Measurements from ENCODE around the gene STX3. TPM values are rescaled to one million over a fixed set of nuclear protein-coding genes. Genes with fewer than 3 reads are reported as not detected.

Gene STX3
- polyA plus RNA-seq, 2 of the 4 experiments (the other 2 are of a cell fraction) = 15.2 to 15.4 TPM

GRCh38 chr11:59716051-59716450 is 39.1 kb upstream of the STX3 start:
- TF ChIP-seq POLR2AphosphoS2 (conservative IDR thresholded peaks at IDR 0.05; ENCODE audit: low read length) = no peak
- TF ChIP-seq FOSB (CRISPR knock-in tag; IDR thresholded peaks at IDR 0.05) = no peak
- no peak for TF ChIP-seq HOXB13 (CRISPR knock-in tag; IDR thresholded peaks at IDR 0.05; ENCODE audit: low read depth)
- TF ChIP-seq ATOH8 (CRISPR knock-in tag; IDR thresholded peaks at IDR 0.05; ENCODE audit: low read depth) = no peak
- no peak for TF ChIP-seq ESRRA (IDR thresholded peaks at IDR 0.05; ENCODE audit: borderline replicate concordance, low read length)
- TF ChIP-seq ELK1 (IDR thresholded peaks at IDR 0.05; ENCODE audit: low read depth, low read length) = no peak
- no peak for TF ChIP-seq CHD4 (IDR thresholded peaks at IDR 0.05; ENCODE audit: borderline replicate concordance)
- no peak for TF ChIP-seq EHMT2 (IDR thresholded peaks at IDR 0.05; ENCODE audit: low read depth)
- TF ChIP-seq MAX (IDR thresholded peaks at IDR 0.05) = no peak
- TF ChIP-seq MYC (IDR thresholded peaks at IDR 0.05; ENCODE audit: borderline replicate concordance, low read length) = no peak
- no peak for TF ChIP-seq KDM1A (IDR thresholded peaks at IDR 0.05; ENCODE audit: low read depth)
- TF ChIP-seq CBX2 (IDR thresholded peaks at IDR 0.05; ENCODE audit: borderline replicate concordance, low read depth) = no peak
- no peak for TF ChIP-seq TP53 (CRISPR knock-in tag; IDR thresholded peaks at IDR 0.05)
- TF ChIP-seq ZNF302 (CRISPR knock-in tag; IDR thresholded peaks at IDR 0.05) = no peak
- TF ChIP-seq ZSCAN20 (CRISPR knock-in tag; IDR thresholded peaks at IDR 0.05) = no peak
- no peak for TF ChIP-seq RARB (CRISPR knock-in tag; IDR thresholded peaks at IDR 0.05)
- no peak for TF ChIP-seq E2F6 (IDR thresholded peaks at IDR 0.05; ENCODE audit: borderline replicate concordance, low read depth)
- no peak for TF ChIP-seq POLR2A (IDR thresholded peaks at IDR 0.05; ENCODE audit: low read length)
- TF ChIP-seq ZC3H11A (IDR thresholded peaks at IDR 0.05) = no peak
- TF ChIP-seq SMC3 (IDR thresholded peaks at IDR 0.05) = no peak
- Histone ChIP-seq H3K4me3 (no peak overlapping the region), H3K4me2 (no peak overlapping the region), H3K9me3 (no peaks in the 10 kb centered on the region), H3K4me1 (no peaks in the 10 kb centered on the region), H3K27ac (no peak overlapping the region)
- no peak for FAIRE-seq
- POLR2A ChIA-PET = no interaction called here
- DNase-seq (ENCODE audit: low read depth in 1 of 2, low spot score in 1 of 2) = no peak
- 65% methylated on average over 3 of the region's 3 CpGs for WGBS (ENCODE audit: missing lambda C conversion rate)
- CTCF ChIA-PET = no interaction called here
- ATAC-seq = no peak

- Histone ChIP-seq H3K27ac (no peak overlapping the region), H3K4me2 (no peak overlapping the region), H3K4me3 (no peak overlapping the region), H3K4me1 (no peaks in the 10 kb centered on the region), H3K9me3 (no peaks in the 10 kb centered on the region)
- DNase-seq (ENCODE audit: low read depth in 1 of 2, low spot score in 1 of 2) = no peak
- ChIA-PET POLR2A (no interaction called here), CTCF (no interaction called here)
- FAIRE-seq = no peak
- ATAC-seq = no peak
- 25% methylated on average over 2 of the region's 2 CpGs for WGBS (ENCODE audit: missing lambda C conversion rate)
- no peak for TF ChIP-seq SMC3 (IDR thresholded peaks at IDR 0.05)
- TF ChIP-seq HEYL (CRISPR knock-in tag; IDR thresholded peaks at IDR 0.05) = no peak
- TF ChIP-seq USF2 (IDR thresholded peaks at IDR 0.05) = no peak
- TF ChIP-seq ZNF302 (CRISPR knock-in tag; IDR thresholded peaks at IDR 0.05) = no peak
- TF ChIP-seq BCL3 (IDR thresholded peaks at IDR 0.05) = no peak
- no peak for TF ChIP-seq RARB (CRISPR knock-in tag; IDR thresholded peaks at IDR 0.05)
- TF ChIP-seq CHD4 (IDR thresholded peaks at IDR 0.05; ENCODE audit: borderline replicate concordance) = no peak
- TF ChIP-seq ELK1 (IDR thresholded peaks at IDR 0.05; ENCODE audit: low read depth, low read length) = no peak
- TF ChIP-seq PBX3 (IDR thresholded peaks at IDR 0.05) = no peak
- no peak for TF ChIP-seq ZC3H11A (IDR thresholded peaks at IDR 0.05)
- no peak for TF ChIP-seq ATOH8 (CRISPR knock-in tag; IDR thresholded peaks at IDR 0.05; ENCODE audit: low read depth)
- TF ChIP-seq KDM5A (IDR thresholded peaks at IDR 0.05) = no peak
- TF ChIP-seq TP53 (CRISPR knock-in tag; IDR thresholded peaks at IDR 0.05) = no peak
- no peak for TF ChIP-seq POLR2A (IDR thresholded peaks at IDR 0.05; ENCODE audit: low read length)
- no peak for TF ChIP-seq HES2 (IDR thresholded peaks at IDR 0.05)
- no peak for TF ChIP-seq FOXS1 (CRISPR knock-in tag; IDR thresholded peaks at IDR 0.05)
- no peak for TF ChIP-seq CBX2 (IDR thresholded peaks at IDR 0.05; ENCODE audit: borderline replicate concordance, low read depth)
- no peak for TF ChIP-seq EHF (CRISPR knock-in tag; IDR thresholded peaks at IDR 0.05)
Observed at GRCh38 chr11:59719556-59719955, 35.6 kb upstream of the STX3 start.

Data from A549 (cell line).